HG03521 (cell line): ENCODE results near the gene IFT122.

Experiments used
- ATAC-seq: cut with Tn5 transposase; IDR thresholded peaks from one replicate; pipeline ENCODE4 v1.9.1; 2021; ENCODE audit warnings: mild to moderate bottlenecking, moderate library complexity; ENCODE audit not compliant: unreplicated experiment

IFT122 gene

GRCh38 chr3:129567939-129568338, 127.9 kb downstream of the IFT122 start:
- no peak for ATAC-seq

- ATAC-seq: no peak
Observed at GRCh38 chr3:129569856-129570255, 129.8 kb downstream of the IFT122 start.
